ENCODE data around the gene APOBEC2. TPM values are rescaled to one million over a fixed set of nuclear protein-coding genes. Genes with fewer than 3 reads are reported as not detected.
A peak's percentile ranks its signal among the peaks of the same experiment; 100 is the strongest.

Gene APOBEC2
- total and polyA plus RNA-seq, 2 of the 13 experiments (the other 11 are each of a cell fraction or from before 2014, with no cell fraction given) = 0.09 TPM; not detected in 1

GRCh38 chr6:41071923-41072835, 19.2 kb downstream of the APOBEC2 start, which contains the start of gene OARD1 (continued):
- TF ChIP-seq ZFP82 (CRISPR knock-in tag; IDR thresholded peaks at IDR 0.05; ENCODE audit: borderline replicate concordance) (0 out of 2 replicates have a peak, but pooled peaks have one; percentile 22), ZNF205 (CRISPR knock-in tag; IDR thresholded peaks at IDR 0.05) (no peak), NR2F6 (IDR thresholded peaks at IDR 0.05) (no peak; the same call in 1 of the 2 replicates), NR2F6 (CRISPR knock-in tag; IDR thresholded peaks at IDR 0.05) (peak; percentile 19; the same call in 1 of the 2 replicates), ZNF264 (CRISPR knock-in tag; IDR thresholded peaks at IDR 0.05) (peak; percentile 49; the same call in 1 of the 2 replicates), ZEB1 (IDR thresholded peaks at IDR 0.05; ENCODE audit: insufficient replicate concordance, low read depth) (peak; percentile 66), RARA (CRISPR knock-in tag; IDR thresholded peaks at IDR 0.05) (no peak), HOXA5 (CRISPR knock-in tag; IDR thresholded peaks at IDR 0.05) (peak; percentile 90), GMEB2 (CRISPR knock-in tag; IDR thresholded peaks at IDR 0.05; ENCODE audit: low read depth) (peak; percentile 59; the same call in 1 of the 2 replicates), DNMT1 (CRISPR knock-in tag; IDR thresholded peaks at IDR 0.05) (0 out of 2 replicates have a peak, but pooled peaks have one; percentile 72), PATZ1 (CRISPR knock-in tag; IDR thresholded peaks at IDR 0.05) (peak; percentile 29; the same call in 1 of the 2 replicates), NFAT5 (CRISPR knock-in tag; IDR thresholded peaks at IDR 0.05) (peak; percentile 47; the same call in 1 of the 2 replicates), POLR2AphosphoS5 (IDR thresholded peaks at IDR 0.05; ENCODE audit: low read depth, low read length) (peak; percentile 94), ZNF501 (CRISPR knock-in tag; IDR thresholded peaks at IDR 0.05) (peak; percentile 77), CHD4 (IDR thresholded peaks at IDR 0.05; ENCODE audit: borderline replicate concordance, low read length) (peak; percentile 89; the same call in 1 of the 2 replicates), ZNF33A (CRISPR knock-in tag; IDR thresholded peaks at IDR 0.05; ENCODE audit: borderline replicate concordance) (no peak), MIER3 (CRISPR knock-in tag; IDR thresholded peaks at IDR 0.05; ENCODE audit: borderline replicate concordance) (0 out of 2 replicates have a peak, but pooled peaks have one; percentile 16), ZNF329 (CRISPR knock-in tag; IDR thresholded peaks at IDR 0.05; ENCODE audit: low read depth) (no peak), ELF1 (CRISPR knock-in tag; IDR thresholded peaks at IDR 0.05) (peak; percentile 97), CBX1 (IDR thresholded peaks at IDR 0.05; ENCODE audit: low read depth) (peak; percentile 16), ZNF614 (CRISPR knock-in tag; IDR thresholded peaks at IDR 0.05; ENCODE audit: borderline replicate concordance) (no peak; the same call in 1 of the 2 replicates), TMF1 (CRISPR knock-in tag; IDR thresholded peaks at IDR 0.05; ENCODE audit: low read depth) (no peak)
